GM18526 (cell line): ENCODE results near the gene INSYN2B.

Source experiments
- POLR2A ChIP-seq: IDR thresholded peaks from 3 replicates; pipeline ENCODE4 v1.6.1; 2011; ENCODE audit not compliant: insufficient read length; ENCODE audit errors: extremely low read depth

The INSYN2B gene

GRCh38 chr5:169893010-169893409, 87.3 kb downstream of the INSYN2B start:
- TF ChIP-seq POLR2A = no peak

- TF ChIP-seq POLR2A = no peak
Observed at GRCh38 chr5:169889572-169889971, 90.7 kb downstream of the INSYN2B start.

- no peak for TF ChIP-seq POLR2A
Observed at GRCh38 chr5:169886677-169887076, 93.6 kb downstream of the INSYN2B start.

- TF ChIP-seq POLR2A = no peak
Observed at GRCh38 chr5:169886033-169886432, 94.3 kb downstream of the INSYN2B start.

GRCh38 chr5:169881702-169882303, 98.5 kb downstream of the INSYN2B start:
- TF ChIP-seq POLR2A = no peak

GRCh38 chr5:169880785-169881184, 99.5 kb downstream of the INSYN2B start:
- no peak for TF ChIP-seq POLR2A

GRCh38 chr5:169880012-169880663, 100.2 kb downstream of the INSYN2B start:
- no peak for TF ChIP-seq POLR2A

- TF ChIP-seq POLR2A = no peak
Observed at GRCh38 chr5:169876386-169876785, 103.9 kb downstream of the INSYN2B start.

GRCh38 chr5:169875731-169876130, 104.6 kb downstream of the INSYN2B start:
- no peak for TF ChIP-seq POLR2A

- TF ChIP-seq POLR2A = no peak
Observed at GRCh38 chr5:169875091-169875728, 105.1 kb downstream of the INSYN2B start.

- no peak for TF ChIP-seq POLR2A
Observed at GRCh38 chr5:169874621-169875020, 105.7 kb downstream of the INSYN2B start.

GRCh38 chr5:169873642-169874041, 106.7 kb downstream of the INSYN2B start:
- no peak for TF ChIP-seq POLR2A

- no peak for TF ChIP-seq POLR2A
Observed at GRCh38 chr5:169871826-169872490, 108.3 kb downstream of the INSYN2B start.

GRCh38 chr5:169870211-169870610, 110.1 kb downstream of the INSYN2B start:
- TF ChIP-seq POLR2A = no peak

- TF ChIP-seq POLR2A = no peak
Observed at GRCh38 chr5:169869066-169869465, 111.2 kb downstream of the INSYN2B start.

- no peak for TF ChIP-seq POLR2A
Observed at GRCh38 chr5:169867347-169867746, 112.9 kb downstream of the INSYN2B start.
